IgD-negative memory B cell (primary cell): ENCODE measurements around the gene MBD3L2. TPM values are rescaled to one million over a fixed set of nuclear protein-coding genes. Genes with fewer than 3 reads are reported as not detected.

Experiments used
- H3K27ac Mint-ChIP-seq, 3 donors: one replicate each; pipeline ENCODE4 v1.8.0; 2020 to 2022; ENCODE audit warnings: mild to moderate bottlenecking in 3 of 3, mixed read lengths in 3 of 3, moderate library complexity in 1 of 3
- H3K27me3 Mint-ChIP-seq: one replicate; pipeline ENCODE4 v1.8.0; 2021; ENCODE audit warnings: mixed read lengths
- H3K36me3 Mint-ChIP-seq: one replicate; pipeline ENCODE4 v1.8.0; 2020; ENCODE audit warnings: mild to moderate bottlenecking, mixed read lengths
- H3K4me1 Mint-ChIP-seq, 3 donors: one replicate each; pipeline ENCODE4 v1.8.0; 2020 to 2022; ENCODE audit warnings: mixed read lengths in 3 of 3, mild to moderate bottlenecking in 1 of 3
- H3K4me3 Mint-ChIP-seq, 4 donors: one replicate each; pipeline ENCODE4 v1.8.0; 2020 to 2022; ENCODE audit warnings: mild to moderate bottlenecking in 4 of 4, mixed read lengths in 4 of 4, moderate library complexity in 3 of 4
- H3K9me3 Mint-ChIP-seq, 3 donors: one replicate each; pipeline ENCODE4 v1.8.0; 2020 to 2021; ENCODE audit warnings: mixed read lengths in 3 of 3, mild to moderate bottlenecking in 1 of 3
- polyA plus RNA-seq: library from polyadenylated mRNA; unstranded; fragments of 300-500 nt; fragmentation: Illumina TruSeq; gene quantifications from one replicate; pipeline ENCODE4 v1.2.3, GENCODE V29; 2021

MBD3L2 gene
- polyA plus RNA-seq, 1 donor from 2014 or later = not detected

- Mint-ChIP-seq H3K27ac (no peak overlapping the region), H3K36me3 (peaks cover 44% of the 10 kb centered on the region), H3K4me1 (peaks cover 0 to 6% (median 0%) of the 10 kb centered on the region in 3 donors), H3K27me3 (no peaks in the 10 kb centered on the region), H3K9me3 (peaks cover 4 to 14% (median 8%) of the 10 kb centered on the region in 3 donors), H3K4me3 (no peak overlapping the region)
Measured at GRCh38 chr19:7074705-7075282, 25.7 kb downstream of the MBD3L2 start.

GRCh38 chr19:7076151-7076550, 27.0 kb downstream of the MBD3L2 start:
- Mint-ChIP-seq H3K27me3 (no peaks in the 10 kb centered on the region), H3K27ac (no peak overlapping the region), H3K9me3 (peaks cover 4 to 19% (median 15%) of the 10 kb centered on the region in 3 donors), H3K4me1 (peaks cover 0 to 3% (median 0%) of the 10 kb centered on the region in 3 donors), H3K4me3 (peak overlapping the region in 1 of 4 donors; percentile 6), H3K36me3 (peaks cover 51% of the 10 kb centered on the region)

- H3K27ac Mint-ChIP-seq = peak overlapping the region in 1 of 3 donors; percentile 62
- peaks cover 56% of the 10 kb centered on the region for H3K36me3 Mint-ChIP-seq
- H3K9me3 Mint-ChIP-seq = peaks cover 7 to 26% (median 19%) of the 10 kb centered on the region in 3 donors
- H3K4me1 Mint-ChIP-seq = no peaks in the 10 kb centered on the region
- H3K27me3 Mint-ChIP-seq = no peaks in the 10 kb centered on the region
- H3K4me3 Mint-ChIP-seq = peak overlapping the region in 2 of 4 donors; percentile 44 to 65
Measured at GRCh38 chr19:7078008-7078407, 28.9 kb downstream of the MBD3L2 start.

- H3K36me3 Mint-ChIP-seq = peaks cover 38% of the 10 kb centered on the region
- H3K27me3 Mint-ChIP-seq = no peaks in the 10 kb centered on the region
- H3K4me1 Mint-ChIP-seq = no peaks in the 10 kb centered on the region
- H3K9me3 Mint-ChIP-seq = peaks cover 6 to 32% (median 29%) of the 10 kb centered on the region in 3 donors
- H3K27ac Mint-ChIP-seq = no peak overlapping the region
- peak overlapping the region in 1 of 4 donors; percentile 49 for H3K4me3 Mint-ChIP-seq
Measured at GRCh38 chr19:7083076-7083956, 34.2 kb downstream of the MBD3L2 start.

GRCh38 chr19:7088999-7089398, 39.9 kb downstream of the MBD3L2 start:
- peaks cover 10 to 32% (median 16%) of the 10 kb centered on the region in 3 donors for H3K9me3 Mint-ChIP-seq

GRCh38 chr19:7098096-7098495, 49.0 kb downstream of the MBD3L2 start:
- Mint-ChIP-seq H3K4me3 (peak overlapping the region; percentile 91 to 97 (median 96)), H3K36me3 (peaks cover 4% of the 10 kb centered on the region), H3K4me1 (peaks cover 13 to 14% (median 14%) of the 10 kb centered on the region in 3 donors), H3K27ac (peak overlapping the region in 2 of 3 donors; percentile 75 to 93), H3K27me3 (no peaks in the 10 kb centered on the region), H3K9me3 (peaks cover 11 to 20% (median 15%) of the 10 kb centered on the region in 3 donors)

More at GRCh38 chr19:7088999-7089398, 39.9 kb downstream of the MBD3L2 start:
- peaks cover 6% of the 10 kb centered on the region for H3K36me3 Mint-ChIP-seq
- no peaks in the 10 kb centered on the region for H3K4me1 Mint-ChIP-seq
- peak overlapping the region in 1 of 4 donors; percentile 46 for H3K4me3 Mint-ChIP-seq
- no peaks in the 10 kb centered on the region for H3K27me3 Mint-ChIP-seq
- H3K27ac Mint-ChIP-seq = peak overlapping the region in 1 of 3 donors; percentile 32

GRCh38 chr19:7098701-7099596, 49.8 kb downstream of the MBD3L2 start:
- H3K4me1 Mint-ChIP-seq = peaks cover 13 to 14% (median 14%) of the 10 kb centered on the region in 3 donors
- no peaks in the 10 kb centered on the region for H3K27me3 Mint-ChIP-seq
- peak overlapping the region; percentile 75 to 93 (median 91) for H3K27ac Mint-ChIP-seq
- peaks cover 9 to 17% (median 15%) of the 10 kb centered on the region in 3 donors for H3K9me3 Mint-ChIP-seq
- H3K36me3 Mint-ChIP-seq = peaks cover 4% of the 10 kb centered on the region
- peak overlapping the region; percentile 91 to 97 (median 96) for H3K4me3 Mint-ChIP-seq

GRCh38 chr19:7099597-7099921, 50.4 kb downstream of the MBD3L2 start:
- Mint-ChIP-seq H3K4me3 (peak overlapping the region; percentile 91 to 97 (median 96)), H3K27ac (peak overlapping the region; percentile 31 to 91 (median 75)), H3K4me1 (peaks cover 13 to 14% (median 14%) of the 10 kb centered on the region in 3 donors), H3K36me3 (peaks cover 4% of the 10 kb centered on the region), H3K9me3 (peaks cover 9 to 16% (median 14%) of the 10 kb centered on the region in 3 donors), H3K27me3 (no peaks in the 10 kb centered on the region)

Other genes with a start within 250 kb of the MBD3L2 start
- 0.06 TPM for gene ADGRE1, start 161.7 kb upstream of the MBD3L2 start, polyA plus RNA-seq
- gene MBD3L2B, start 27.9 kb upstream of the MBD3L2 start, polyA plus RNA-seq = not detected
- gene MBD3L5, start 18.7 kb upstream of the MBD3L2 start, polyA plus RNA-seq = not detected
- not detected for gene MBD3L4, start 9.1 kb upstream of the MBD3L2 start, polyA plus RNA-seq
- gene MBD3L3, start 9.4 kb downstream of the MBD3L2 start, polyA plus RNA-seq = not detected
- gene ZNF557, start 20.4 kb downstream of the MBD3L2 start, polyA plus RNA-seq = 8.5 TPM
- 0.53 TPM for gene INSR, start 245.1 kb downstream of the MBD3L2 start, polyA plus RNA-seq